UCSD-AML1 (cell line): ENCODE data around the gene ZRANB2.

Experiments
- DNase-seq: peaks from one replicate; lab custom pipeline; 2025; ENCODE audit not compliant: unreplicated experiment; lab: John Stamatoyannopoulos, UW

The ZRANB2 gene

GRCh38 chr1:71071720-71072119, 9.1 kb downstream of the ZRANB2 start:
- no peak for DNase-seq

GRCh38 chr1:71068325-71069240, 12.3 kb downstream of the ZRANB2 start:
- DNase-seq: no peak

- DNase-seq: no peak
These were observed 26.0 kb downstream of the ZRANB2 start for GRCh38 chr1:71054791-71055190.

GRCh38 chr1:71054281-71054731, 26.5 kb downstream of the ZRANB2 start:
- peak; percentile 18 for DNase-seq

GRCh38 chr1:71053758-71054157, 27.1 kb downstream of the ZRANB2 start:
- DNase-seq: peak; percentile 10

- DNase-seq: no peak
These were observed 27.7 kb downstream of the ZRANB2 start for GRCh38 chr1:71053146-71053545.

- DNase-seq: no peak
These were observed 30.8 kb downstream of the ZRANB2 start for GRCh38 chr1:71049951-71050598.

- DNase-seq: peak; percentile 11
These were observed 32.9 kb downstream of the ZRANB2 start, which contains the start of gene PTGER3 for GRCh38 chr1:71047635-71048607. Gene PTGER3 (minus strand): TSS chr1:71047816. CDS start chr1:71047577, 239 bp downstream.

GRCh38 chr1:71046891-71047634, 33.8 kb downstream of the ZRANB2 start:
- DNase-seq: no peak

GRCh38 chr1:71045463-71046028, 35.3 kb downstream of the ZRANB2 start:
- DNase-seq: no peak

GRCh38 chr1:71044833-71045232, 36.0 kb downstream of the ZRANB2 start:
- DNase-seq: no peak

GRCh38 chr1:71043065-71043464, 37.8 kb downstream of the ZRANB2 start:
- no peak for DNase-seq

GRCh38 chr1:71041806-71042205, 39.0 kb downstream of the ZRANB2 start:
- no peak for DNase-seq

GRCh38 chr1:71039661-71040262, 41.1 kb downstream of the ZRANB2 start:
- DNase-seq: no peak

GRCh38 chr1:71038942-71039341, 41.9 kb downstream of the ZRANB2 start:
- no peak for DNase-seq

- DNase-seq: no peak
These were observed 42.8 kb downstream of the ZRANB2 start for GRCh38 chr1:71037829-71038620.

- no peak for DNase-seq
These were observed 43.8 kb downstream of the ZRANB2 start for GRCh38 chr1:71037066-71037465.

GRCh38 chr1:71033136-71033535, 47.7 kb downstream of the ZRANB2 start:
- no peak for DNase-seq

GRCh38 chr1:71031426-71031825, 49.4 kb downstream of the ZRANB2 start:
- no peak for DNase-seq
